Thoracic aorta (tissue), 2 donors: Measurements from ENCODE around the gene GEMIN4. TPM values are rescaled to one million over a fixed set of nuclear protein-coding genes. Genes with fewer than 3 reads are reported as not detected.

Experiments
- ATAC-seq: fragments of 150-250 bp; one replicate; pipeline ENCODE4 v1.8.0; 2017; ENCODE audit warnings: low read depth; ENCODE audit not compliant: insufficient number of reproducible peaks, low FRiP score
- DNase-seq: peaks from one replicate; pipeline ENCODE4 v3.0.0-alpha.2; 2020; ENCODE audit warnings: low spot score
- H3K27ac ChIP-seq, 2 donors: fragments of 200-600 bp; sonication (generic); 1 replicate in 1 of 2; 2 replicates in 1 of 2; pipeline ENCODE4 v1.5.1; 2016; ENCODE audit warnings: mild to moderate bottlenecking in 2 of 2, moderate library complexity in 2 of 2
- H3K27me3 ChIP-seq: fragments of 200-600 bp; sonication (generic); replicated peaks from 2 replicates; pipeline ENCODE4 v1.6.0; 2016; ENCODE audit warnings: mild to moderate bottlenecking; ENCODE audit not compliant: insufficient read depth
- H3K36me3 ChIP-seq: fragments of 200-600 bp; sonication (generic); one replicate; pipeline ENCODE4 v1.5.1; 2016
- H3K4me1 ChIP-seq, 2 donors: fragments of 200-600 bp; sonication (generic); 1 replicate in 1 of 2; 2 replicates in 1 of 2; pipeline versions ENCODE4 v1.5.1 to v1.6.0; 2016; ENCODE audit warnings: low read depth in 2 of 2, mild to moderate bottlenecking in 1 of 2; ENCODE audit not compliant: control insufficient read depth in 1 of 2
- H3K4me3 ChIP-seq: fragments of 200-600 bp; sonication (generic); 2 replicates; pipeline ENCODE4 v1.5.1; 2016; ENCODE audit warnings: mild to moderate bottlenecking
- H3K9me3 ChIP-seq: fragments of 200-600 bp; sonication (generic); 2 replicates; pipeline ENCODE4 v1.5.1; 2016
- total RNA-seq, 2 donors: library from RNA; depleted of rRNA; stranded (reverse); fragments of >200 nt; gene quantifications; one replicate each; pipeline versions ENCODE4 v1.1.0 to v1.2.3, GENCODE V29; 2016
- TF ChIP-seq, protein P1 (sequence below): fragments of 200-600 bp; sonication (generic); IDR thresholded peaks from one replicate; pipeline ENCODE4 v1.5.1; 2019; ENCODE audit warnings: antibody characterized with exemption

The GEMIN4 gene
- total RNA-seq, 2 donors from 2014 or later = 15.4 to 19.6 TPM

DNA sequence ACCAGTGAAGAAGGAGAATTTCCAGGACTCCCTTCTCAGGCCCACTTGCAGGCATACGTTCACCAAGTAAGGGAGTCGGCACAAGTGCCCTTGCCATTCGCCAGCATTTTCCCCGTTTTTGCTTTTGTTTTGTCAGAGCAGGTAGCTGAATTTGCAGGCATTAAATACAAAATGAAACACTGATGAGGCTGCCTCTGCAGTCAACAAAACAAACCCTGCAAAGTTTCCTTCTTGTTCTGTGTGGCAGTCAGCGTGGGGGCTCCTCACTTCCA is 22.2 kb upstream of the GEMIN4 start:
- Histone ChIP-seq H3K9me3 (no peaks in the 10 kb centered on the region), H3K4me3 (no peak overlapping the region), H3K4me1 (no peaks in the 10 kb centered on the region), H3K36me3 (peaks cover 67% of the 10 kb centered on the region), H3K27me3 (no peaks in the 10 kb centered on the region), H3K27ac (no peak overlapping the region)
- TF ChIP-seq, protein P1, sequence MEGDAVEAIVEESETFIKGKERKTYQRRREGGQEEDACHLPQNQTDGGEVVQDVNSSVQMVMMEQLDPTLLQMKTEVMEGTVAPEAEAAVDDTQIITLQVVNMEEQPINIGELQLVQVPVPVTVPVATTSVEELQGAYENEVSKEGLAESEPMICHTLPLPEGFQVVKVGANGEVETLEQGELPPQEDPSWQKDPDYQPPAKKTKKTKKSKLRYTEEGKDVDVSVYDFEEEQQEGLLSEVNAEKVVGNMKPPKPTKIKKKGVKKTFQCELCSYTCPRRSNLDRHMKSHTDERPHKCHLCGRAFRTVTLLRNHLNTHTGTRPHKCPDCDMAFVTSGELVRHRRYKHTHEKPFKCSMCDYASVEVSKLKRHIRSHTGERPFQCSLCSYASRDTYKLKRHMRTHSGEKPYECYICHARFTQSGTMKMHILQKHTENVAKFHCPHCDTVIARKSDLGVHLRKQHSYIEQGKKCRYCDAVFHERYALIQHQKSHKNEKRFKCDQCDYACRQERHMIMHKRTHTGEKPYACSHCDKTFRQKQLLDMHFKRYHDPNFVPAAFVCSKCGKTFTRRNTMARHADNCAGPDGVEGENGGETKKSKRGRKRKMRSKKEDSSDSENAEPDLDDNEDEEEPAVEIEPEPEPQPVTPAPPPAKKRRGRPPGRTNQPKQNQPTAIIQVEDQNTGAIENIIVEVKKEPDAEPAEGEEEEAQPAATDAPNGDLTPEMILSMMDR = no peak
- DNase-seq (no peak), ATAC-seq (no peak)

DNA sequence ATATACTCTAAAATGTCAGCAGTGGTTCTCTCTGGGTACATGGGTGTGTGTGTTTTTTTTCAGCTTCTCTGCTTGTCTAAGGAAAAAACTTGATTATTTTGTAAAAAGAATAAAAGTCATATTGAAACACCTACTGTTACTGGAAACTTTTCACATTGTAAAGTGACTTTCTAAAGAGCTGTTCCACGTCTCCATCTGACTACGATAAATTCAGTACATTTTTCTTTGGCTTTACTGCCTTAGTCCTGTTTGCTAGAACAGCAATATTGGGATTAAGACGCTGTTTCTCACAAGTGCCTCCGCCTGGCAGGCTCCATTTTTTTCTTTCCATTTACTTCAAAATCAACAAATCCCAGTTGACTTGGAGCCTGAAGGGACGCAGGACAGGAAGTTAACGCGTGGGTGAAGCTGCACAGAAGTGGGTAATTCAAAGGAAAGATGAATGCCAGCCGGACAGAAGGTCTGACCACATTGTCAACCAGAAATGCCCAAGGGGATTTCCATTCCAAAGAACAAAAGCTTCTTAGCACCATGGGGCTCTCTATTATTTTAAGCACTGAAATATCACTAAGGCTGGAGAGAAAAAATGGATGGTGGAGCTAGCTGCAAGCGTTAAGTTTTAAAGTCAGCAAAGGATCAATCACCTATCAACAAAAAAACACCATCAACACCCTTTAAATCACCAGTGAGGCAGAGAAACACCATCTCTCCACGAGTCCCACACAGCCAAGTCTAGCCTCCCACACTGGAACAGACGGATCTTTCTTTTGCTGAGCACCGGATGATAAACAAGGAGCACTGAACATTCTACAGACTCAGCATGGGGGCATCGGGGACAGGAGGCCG is 21.6 kb upstream of the GEMIN4 start:
- Histone ChIP-seq H3K27ac (no peak overlapping the region), H3K27me3 (no peaks in the 10 kb centered on the region), H3K4me1 (no peaks in the 10 kb centered on the region), H3K4me3 (no peak overlapping the region), H3K36me3 (peaks cover 72% of the 10 kb centered on the region), H3K9me3 (no peaks in the 10 kb centered on the region)
- TF ChIP-seq, protein P1 = no peak
- ATAC-seq (no peak), DNase-seq (no peak)

DNA sequence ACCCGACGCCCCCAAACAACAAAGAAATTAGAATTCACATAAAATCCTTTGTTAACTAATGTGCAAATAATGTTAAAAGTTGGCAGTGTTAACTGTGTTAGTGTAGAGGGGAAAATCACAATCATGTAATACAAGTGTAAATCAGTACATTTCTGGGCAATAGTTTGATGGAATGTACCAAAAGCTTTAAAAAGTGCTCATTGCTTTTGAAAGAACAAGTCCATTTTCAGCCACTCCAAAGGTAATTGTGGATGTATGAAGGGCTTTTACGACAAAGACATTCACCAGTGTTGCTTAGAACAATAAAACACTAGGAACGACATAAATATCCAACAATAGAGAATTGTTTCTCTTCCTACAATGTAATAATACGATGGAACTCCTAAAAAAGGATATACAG is 21.0 kb upstream of the GEMIN4 start:
- ATAC-seq = no peak
- no peak overlapping the region for H3K27ac ChIP-seq

DNA sequence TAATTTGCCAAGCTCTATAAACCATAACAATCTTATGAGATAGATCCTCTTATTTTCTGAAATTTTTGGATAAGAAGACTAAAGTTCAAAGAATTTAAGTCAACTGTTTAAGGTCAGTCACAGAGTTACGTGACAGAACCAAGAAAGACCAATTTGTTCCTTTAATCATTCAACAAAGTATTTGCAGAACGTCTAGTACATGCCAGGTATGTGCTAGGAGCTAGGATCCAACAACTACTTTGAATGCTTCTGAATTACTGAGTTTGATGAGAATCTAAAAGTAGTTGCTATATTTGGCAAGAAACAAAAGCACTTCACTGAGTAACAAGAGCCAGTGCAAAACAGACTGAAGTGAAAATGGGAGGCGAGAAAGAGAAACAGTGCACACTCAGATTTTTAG is 15.0 kb upstream of the GEMIN4 start:
- Histone ChIP-seq H3K9me3 (no peaks in the 10 kb centered on the region), H3K27ac (peak overlapping the region; percentile 63 to 81)

More for the DNA sequence above, 21.0 kb upstream of the GEMIN4 start:
- TF ChIP-seq, protein P1 = no peak
- Histone ChIP-seq H3K4me3 (no peak overlapping the region), H3K9me3 (no peaks in the 10 kb centered on the region), H3K4me1 (no peaks in the 10 kb centered on the region), H3K36me3 (peaks cover 66% of the 10 kb centered on the region), H3K27me3 (no peaks in the 10 kb centered on the region)
- no peak for DNase-seq

DNA sequence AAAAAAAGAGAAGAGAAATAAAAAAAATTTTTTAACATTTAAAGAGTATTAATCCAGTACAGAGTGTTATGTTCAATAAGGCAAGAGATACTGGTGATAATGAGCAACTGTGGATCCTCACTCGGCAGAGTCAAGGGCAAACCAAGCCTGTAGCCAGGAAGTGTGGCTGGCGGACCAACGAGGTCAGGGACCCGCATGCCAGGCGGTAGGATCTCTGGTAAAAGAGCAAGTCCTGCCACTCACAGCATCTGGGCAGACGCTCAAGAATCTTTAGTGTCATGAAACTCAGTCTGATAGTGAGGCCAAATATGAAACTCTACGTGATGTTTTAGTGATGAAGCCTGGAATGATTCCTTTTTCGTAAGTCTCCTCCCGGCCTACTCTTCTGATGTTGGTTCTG is 8.3 kb upstream of the GEMIN4 start:
- H3K27ac ChIP-seq = no peak overlapping the region
- H3K9me3 ChIP-seq = no peaks in the 10 kb centered on the region
- DNase-seq (no peak), ATAC-seq (no peak)
- H3K4me3 ChIP-seq = no peak overlapping the region
- peaks cover 28% of the 10 kb centered on the region for H3K36me3 ChIP-seq
- TF ChIP-seq, protein P1 = no peak
- peaks cover 0 to 11% of the 10 kb centered on the region in 2 donors for H3K4me1 ChIP-seq
- no peaks in the 10 kb centered on the region for H3K27me3 ChIP-seq

More for the DNA sequence above, 15.0 kb upstream of the GEMIN4 start:
- TF ChIP-seq, protein P1 = no peak
- Histone ChIP-seq H3K27me3 (no peaks in the 10 kb centered on the region), H3K4me1 (peaks cover 0 to 17% of the 10 kb centered on the region in 2 donors), H3K4me3 (peak overlapping the region; percentile 32), H3K36me3 (peaks cover 30% of the 10 kb centered on the region)
- ATAC-seq (peak; percentile 65), DNase-seq (no peak)
